Loucy (cell line): ENCODE data around the gene PPP3CA.

Experiments used
- CTCF ChIP-seq: fragments of 200-600 bp; sonication (generic); conservative IDR thresholded peaks from 2 replicates; pipeline ENCODE4 v1.5.1; 2014; ENCODE audit warnings: mild to moderate bottlenecking, antibody characterized with exemption, low read length
- EZH2phosphoT487 ChIP-seq: fragments of 200-600 bp; IDR thresholded peaks from 2 replicates; pipeline ENCODE4 v1.6.1; 2018; ENCODE audit warnings: antibody characterized with exemption, mild to moderate bottlenecking, moderate library complexity, borderline replicate concordance

- TF ChIP-seq CTCF (no peak), EZH2phosphoT487 (no peak)
Observed at GRCh38 chr4:101307899-101308298, 39.4 kb downstream of the PPP3CA start.
